ENCODE data around the gene NES. TPM values are rescaled to one million over a fixed set of nuclear protein-coding genes. Genes with fewer than 3 reads are reported as not detected.

The NES gene
- under 1 TPM in 1 of 2 experiments, not detected in 1; 0.07 TPM for total RNA-seq

- intact Hi-C loops (cut with micrococcal nuclease) = no loop called here
- Mint-ChIP-seq H3K27me3 (peaks cover 59% of the 10 kb centered on the region), H3K4me3 (no peak within 1 kb of the TSS), H3K27ac (no peak within 1 kb of the TSS), H3K9me3 (no peaks in the 10 kb centered on the region), H3K4me1 (ENCODE audit: low read depth) (peaks cover 12% of the 10 kb centered on the region), H3K36me3 (no peaks in the 10 kb centered on the region)
- ChIA-PET POLR2A (interaction anchor here (1.0 kb wide), 1 partner anchor 16 kb away, joined by 3 read pairs; no protein-coding TSS in a partner anchor), CTCF (interaction anchor here (0.8 to 36.2 kb wide), 9 partner anchors 8 to 79 kb away, joined by 3 to 1179 read pairs (median 7); partner anchors contain the start of genes CRABP2, ISG20L2 and METTL25B)
- no peak for DNase-seq
Observed at GRCh38 chr1:156676820-156677615, at the start of gene NES. Gene NES (minus strand): TSS chr1:156677407. CDS start chr1:156677264, 143 bp downstream.

GRCh38 chr1:156726549-156727226, 49.5 kb upstream of the NES start:
- intact Hi-C loops (cut with micrococcal nuclease) = loop anchor here (1.0 to 5.0 kb wide), 6 partner anchors 37 to 201 kb away; partner anchors contain the start of gene NTRK1
- CTCF ChIA-PET = interaction anchor here (0.6 to 34.5 kb wide), 55 partner anchors 9 to 269 kb away, joined by 3 to 1179 read pairs (median 7); partner anchors contain the start of genes CRABP2, HDGF, INSRR and MRPL24
- no peak overlapping the region for H3K4me3 Mint-ChIP-seq
- POLR2A ChIA-PET = interaction anchor here (0.6 to 7.4 kb wide), 10 partner anchors 14 to 135 kb away, joined by 3 to 90 read pairs (median 5); partner anchors contain the start of genes CRABP2, HDGF, MRPL24 and PRCC
- DNase-seq = peak; percentile 71
- no peaks in the 10 kb centered on the region for H3K27me3 Mint-ChIP-seq
- peaks cover 32% of the 10 kb centered on the region for H3K36me3 Mint-ChIP-seq
- peaks cover 36% of the 10 kb centered on the region for H3K4me1 Mint-ChIP-seq (ENCODE audit: low read depth)
- H3K9me3 Mint-ChIP-seq = no peaks in the 10 kb centered on the region
- H3K27ac Mint-ChIP-seq = no peak overlapping the region

GRCh38 chr1:156725683-156726280, 48.6 kb upstream of the NES start:
- POLR2A ChIA-PET = interaction anchor here (0.6 to 7.4 kb wide), 10 partner anchors 15 to 136 kb away, joined by 3 to 90 read pairs (median 4); partner anchors contain the start of genes CRABP2, HDGF, MRPL24 and PRCC
- DNase-seq = peak; percentile 88
- no peaks in the 10 kb centered on the region for H3K27me3 Mint-ChIP-seq
- intact Hi-C loops (cut with micrococcal nuclease) = loop anchor here (1.0 to 5.0 kb wide), 6 partner anchors 36 to 202 kb away; partner anchors contain the start of gene NTRK1
- H3K9me3 Mint-ChIP-seq = no peaks in the 10 kb centered on the region
- CTCF ChIA-PET = interaction anchor here (0.6 to 34.5 kb wide), 65 partner anchors 8 to 340 kb away, joined by 3 to 1179 read pairs (median 5); partner anchors contain the start of genes CRABP2, GPATCH4, HDGF and INSRR
- H3K4me1 Mint-ChIP-seq (ENCODE audit: low read depth) = peaks cover 36% of the 10 kb centered on the region
- no peak overlapping the region for H3K4me3 Mint-ChIP-seq
- no peak overlapping the region for H3K27ac Mint-ChIP-seq
- peaks cover 36% of the 10 kb centered on the region for H3K36me3 Mint-ChIP-seq

- Mint-ChIP-seq H3K36me3 (peaks cover 35% of the 10 kb centered on the region), H3K4me3 (no peak overlapping the region)
Observed at GRCh38 chr1:156721535-156721934, 44.3 kb upstream of the NES start.

GRCh38 chr1:156721131-156721530, 43.9 kb upstream of the NES start:
- intact Hi-C loops (cut with micrococcal nuclease) = no loop called here
- Mint-ChIP-seq H3K27me3 (no peaks in the 10 kb centered on the region), H3K4me1 (ENCODE audit: low read depth) (peaks cover 28% of the 10 kb centered on the region), H3K36me3 (peaks cover 35% of the 10 kb centered on the region), H3K27ac (peak overlapping the region; percentile 77), H3K9me3 (no peaks in the 10 kb centered on the region), H3K4me3 (no peak overlapping the region)
- ChIA-PET POLR2A (interaction anchor here (1.0 kb wide), 1 partner anchor 220 kb away, joined by 3 read pairs; the partner anchor contains the start of gene MEF2D), CTCF (interaction anchor here (0.6 to 34.5 kb wide), 5 partner anchors 8 to 95 kb away, joined by 3 to 1179 read pairs (median 3); partner anchors contain the start of genes CRABP2 and NES)
- DNase-seq = no peak

More at GRCh38 chr1:156721535-156721934, 44.3 kb upstream of the NES start:
- H3K27me3 Mint-ChIP-seq = no peaks in the 10 kb centered on the region
- peak; percentile 38 for DNase-seq
- POLR2A ChIA-PET = interaction anchor here (1.0 kb wide), 1 partner anchor 221 kb away, joined by 3 read pairs; the partner anchor contains the start of gene MEF2D
- peak overlapping the region; percentile 77 for H3K27ac Mint-ChIP-seq
- CTCF ChIA-PET = interaction anchor here (0.6 to 34.5 kb wide), 6 partner anchors 9 to 96 kb away, joined by 3 to 1179 read pairs (median 3); partner anchors contain the start of genes CRABP2 and NES
- H3K4me1 Mint-ChIP-seq (ENCODE audit: low read depth) = peaks cover 28% of the 10 kb centered on the region
- no peaks in the 10 kb centered on the region for H3K9me3 Mint-ChIP-seq
- intact Hi-C loops (cut with micrococcal nuclease) = no loop called here

GRCh38 chr1:156717351-156717750, 40.1 kb upstream of the NES start:
- Mint-ChIP-seq H3K9me3 (no peaks in the 10 kb centered on the region), H3K4me1 (ENCODE audit: low read depth) (peaks cover 8% of the 10 kb centered on the region), H3K27me3 (no peaks in the 10 kb centered on the region), H3K27ac (no peak overlapping the region), H3K4me3 (no peak overlapping the region), H3K36me3 (peaks cover 14% of the 10 kb centered on the region)
- DNase-seq = no peak
- ChIA-PET CTCF (interaction anchor here (0.7 to 34.5 kb wide), 5 partner anchors 8 to 121 kb away, joined by 3 to 1179 read pairs (median 3); partner anchors contain the start of genes CRABP2 and NES), POLR2A (no interaction called here)
- intact Hi-C loops (cut with micrococcal nuclease) = no loop called here

GRCh38 chr1:156714830-156715229, 37.6 kb upstream of the NES start:
- Mint-ChIP-seq H3K4me1 (ENCODE audit: low read depth) (peaks cover under 1% of the 10 kb centered on the region), H3K4me3 (no peak overlapping the region), H3K9me3 (no peaks in the 10 kb centered on the region), H3K27ac (no peak overlapping the region), H3K27me3 (no peaks in the 10 kb centered on the region), H3K36me3 (peaks cover 3% of the 10 kb centered on the region)
- ChIA-PET CTCF (interaction anchor here (1.4 to 34.5 kb wide), 3 partner anchors 11 to 54 kb away, joined by 3 to 1179 read pairs (median 61); partner anchors contain the start of genes CRABP2 and NES), POLR2A (interaction anchor here (1.4 kb wide), 1 partner anchor 13 kb away, joined by 4 read pairs; the partner anchor contains the start of genes ISG20L2 and METTL25B)
- intact Hi-C loops (cut with micrococcal nuclease) = no loop called here
- no peak for DNase-seq

- no peak overlapping the region for H3K4me3 Mint-ChIP-seq
- no peaks in the 10 kb centered on the region for H3K9me3 Mint-ChIP-seq
- ChIA-PET CTCF (interaction anchor here (1.0 to 34.5 kb wide), 5 partner anchors 9 to 327 kb away, joined by 3 to 1179 read pairs (median 4); partner anchors contain the start of genes CRABP2 and NES), POLR2A (interaction anchor here (0.7 to 1.7 kb wide), 2 partner anchors 23 to 156 kb away, joined by 3 to 6 read pairs; no protein-coding TSS in a partner anchor)
- DNase-seq = no peak
- H3K4me1 Mint-ChIP-seq (ENCODE audit: low read depth) = no peaks in the 10 kb centered on the region
- intact Hi-C loops (cut with micrococcal nuclease) = no loop called here
- no peaks in the 10 kb centered on the region for H3K27me3 Mint-ChIP-seq
- H3K36me3 Mint-ChIP-seq = peaks cover 2% of the 10 kb centered on the region
- H3K27ac Mint-ChIP-seq = no peak overlapping the region
Observed at GRCh38 chr1:156712626-156713025, 35.4 kb upstream of the NES start.

GRCh38 chr1:156711011-156711817, 34.0 kb upstream of the NES start:
- Mint-ChIP-seq H3K4me3 (no peak overlapping the region), H3K9me3 (no peaks in the 10 kb centered on the region), H3K36me3 (no peaks in the 10 kb centered on the region), H3K27ac (no peak overlapping the region), H3K4me1 (ENCODE audit: low read depth) (peaks cover 7% of the 10 kb centered on the region), H3K27me3 (no peaks in the 10 kb centered on the region)
- ChIA-PET POLR2A (interaction anchor here (1.0 to 1.7 kb wide), 2 partner anchors 15 to 22 kb away, joined by 3 to 6 read pairs; no protein-coding TSS in a partner anchor), CTCF (interaction anchor here (0.6 to 34.5 kb wide), 6 partner anchors 9 to 325 kb away, joined by 3 to 1179 read pairs (median 4); partner anchors contain the start of genes CRABP2 and NES)
- intact Hi-C loops (cut with micrococcal nuclease) = no loop called here
- DNase-seq = no peak

- CTCF ChIA-PET = interaction anchor here (6.9 to 34.5 kb wide), 2 partner anchors 16 to 19 kb away, joined by 61 to 1179 read pairs; partner anchors contain the start of genes CRABP2 and NES
- Mint-ChIP-seq H3K36me3 (no peaks in the 10 kb centered on the region), H3K27me3 (peaks cover 6% of the 10 kb centered on the region), H3K27ac (no peak overlapping the region), H3K9me3 (no peaks in the 10 kb centered on the region), H3K4me3 (no peak overlapping the region), H3K4me1 (ENCODE audit: low read depth) (peaks cover 20% of the 10 kb centered on the region)
- intact Hi-C loops (cut with micrococcal nuclease) = no loop called here
- POLR2A ChIA-PET = no interaction called here
- DNase-seq = no peak
Observed at GRCh38 chr1:156709757-156710489, 32.7 kb upstream of the NES start.
